HepG2 (cell line): Measurements from ENCODE around the gene BTK. TPM values are rescaled to one million over a fixed set of nuclear protein-coding genes. Genes with fewer than 3 reads are reported as not detected.

Experiments
- ATAC-seq: fragments of 200-7000 bp; cut with Tn5 transposase; 3 replicates; pipeline ENCODE4 v1.9.1; 2020; ENCODE audit warnings: mild to moderate bottlenecking, moderate library complexity
- BruUV-seq: library from RNA; stranded (reverse); fragments of 400-500 nt; replicated peaks from 2 replicates; lab custom pipeline; 2021; lab: Mats Ljungman, UMichigan
- CTCF ChIA-PET: fragments of 300-600 bp; formaldehyde crosslinking; extraction: SDS; loops from one replicate; lab custom pipeline; 2021; ENCODE audit warnings: low total read pairs, inconsistent platforms, low intra/inter-chr PET ratio; lab: Yijun Ruan, JAX
- POLR2A ChIA-PET: fragments of 350-600 bp; sonication (Branson Sonifier 250); formaldehyde crosslinking; loops from one replicate; lab custom pipeline; 2020; ENCODE audit warnings: antibody characterized with exemption, inconsistent platforms; lab: Yijun Ruan, JAX
- DNase-seq: peaks from one replicate; pipeline ENCODE4 v3.0.0-alpha.2; 2015; ENCODE audit warnings: low spot score
- FAIRE-seq: peaks from 3 replicates; lab custom pipeline; 2011; peaks lifted over from hg19 to GRCh38; lab: Jason Lieb, UNC
- H2AFZ ChIP-seq: one replicate; pipeline ENCODE4 v1.6.1; 2011; ENCODE audit warnings: low read length, inconsistent platforms
- H3K27ac ChIP-seq: fragments of 300-600 bp; 3 replicates; pipeline ENCODE4 v1.8.0; 2011; ENCODE audit warnings: mixed run types, mild to moderate bottlenecking, mixed read lengths, low read length, inconsistent platforms; ENCODE audit not compliant: insufficient read depth; ENCODE audit errors: extremely low read length
- H3K27me3 ChIP-seq, 2 experiments: fragments of 200-600 bp in 1 of 2; 2 replicates in 1 of 2; 3 replicates in 1 of 2; pipeline versions ENCODE4 v1.6.0 to v1.8.0; 2011; ENCODE audit warnings: low read length in 2 of 2, mild to moderate bottlenecking in 2 of 2, moderate library complexity in 2 of 2, inconsistent platforms in 1 of 2; ENCODE audit not compliant: insufficient read depth in 2 of 2, control insufficient read depth in 1 of 2
- H3K36me3 ChIP-seq, 2 experiments: fragments of 200-600 bp in 1 of 2; replicated peaks in 1 of 2; 2 replicates in 1 of 2; 3 replicates in 1 of 2; pipeline versions ENCODE4 v1.5.1 to v1.8.0; 2011; ENCODE audit warnings: low read length in 2 of 2, inconsistent platforms in 1 of 2; ENCODE audit not compliant: insufficient read depth in 2 of 2, control insufficient read depth in 1 of 2
- H3K4me1 ChIP-seq: 2 replicates; pipeline ENCODE4 v1.5.1; 2012; ENCODE audit warnings: low read length, inconsistent platforms; ENCODE audit not compliant: insufficient read depth
- H3K4me2 ChIP-seq: 2 replicates; pipeline ENCODE4 v1.6.0; 2011; ENCODE audit warnings: low read depth, low read length, inconsistent platforms
- H3K4me3 ChIP-seq, 3 experiments: fragments of 200-600 bp in 1 of 3; sonication (generic), shearing (Covaris generic) in 1 of 3; replicated peaks in 1 of 3; 2 replicates each; pipeline ENCODE4 v1.5.1; 2011 to 2016; ENCODE audit warnings: low read length in 3 of 3, inconsistent platforms in 2 of 3, low read depth in 2 of 3, mild to moderate bottlenecking in 2 of 3, control low read depth in 1 of 3, mixed read lengths in 1 of 3; ENCODE audit not compliant: insufficient read depth in 1 of 3
- H3K79me2 ChIP-seq: one replicate; pipeline ENCODE4 v1.6.1; 2011; ENCODE audit warnings: low read length, inconsistent platforms; ENCODE audit not compliant: insufficient read depth
- H3K9ac ChIP-seq: 2 replicates; pipeline ENCODE4 v1.6.0; 2011; ENCODE audit warnings: mild to moderate bottlenecking, low read depth, low read length, inconsistent platforms; ENCODE audit not compliant: insufficient read depth
- H3K9me3 ChIP-seq: 2 replicates; pipeline ENCODE4 v1.5.1; 2012; ENCODE audit warnings: mild to moderate bottlenecking, low read length
- H4K20me1 ChIP-seq: 2 replicates; pipeline ENCODE4 v1.6.0; 2011; ENCODE audit warnings: inconsistent platforms, mild to moderate bottlenecking, low read length, moderate library complexity; ENCODE audit not compliant: insufficient read depth
- E2F2 ChIP-seq: sonication (generic); formaldehyde crosslinking; IDR thresholded peaks from 2 replicates; pipeline ENCODE4 v1.4.0; 2020; ENCODE audit warnings: missing genetic modification reagents, borderline replicate concordance
- MAFF ChIP-seq: IDR thresholded peaks from 2 replicates; pipeline ENCODE4 v1.6.1; 2011; ENCODE audit warnings: low read depth, low read length, improper control_type of control experiment
- MEIS1 ChIP-seq: sonication (generic); formaldehyde crosslinking; IDR thresholded peaks from 2 replicates; pipeline ENCODE4 v1.9.0; 2021; ENCODE audit warnings: mild to moderate bottlenecking, missing genetic modification reagents, moderate library complexity, borderline replicate concordance
- SP1 ChIP-seq, 2 experiments: fragments of 450-650 bp in 1 of 2; sonication (generic) in 1 of 2; formaldehyde crosslinking in 1 of 2; IDR thresholded peaks; 2 replicates each; pipeline versions ENCODE4 v1.4.0 to v1.6.1; 2016 to 2020; ENCODE audit warnings: missing genetic modification reagents in 1 of 2
- TFDP2 ChIP-seq: sonication (generic); formaldehyde crosslinking; IDR thresholded peaks from 2 replicates; pipeline ENCODE4 v1.4.0; 2020; ENCODE audit warnings: missing genetic modification reagents
- ZBTB34 ChIP-seq: sonication (generic); formaldehyde crosslinking; IDR thresholded peaks from 2 replicates; pipeline ENCODE4 v1.8.0; 2022; ENCODE audit warnings: mild to moderate bottlenecking, missing genetic modification reagents
- ZNF274 ChIP-seq: sonication (generic); formaldehyde crosslinking; IDR thresholded peaks from 2 replicates; pipeline ENCODE4 v1.5.1; 2020; ENCODE audit warnings: mild to moderate bottlenecking, missing genetic modification reagents
- ZNF333 ChIP-seq: sonication (generic); formaldehyde crosslinking; IDR thresholded peaks from 2 replicates; pipeline ENCODE4 v1.4.0; 2020; ENCODE audit warnings: mild to moderate bottlenecking, missing genetic modification reagents, borderline replicate concordance
- ZNF597 ChIP-seq: sonication (generic); formaldehyde crosslinking; IDR thresholded peaks from 2 replicates; pipeline ENCODE4 v1.5.0; 2020; ENCODE audit warnings: missing genetic modification reagents
- ZNF605 ChIP-seq: sonication (generic); formaldehyde crosslinking; IDR thresholded peaks from 2 replicates; pipeline ENCODE4 v1.8.0; 2022; ENCODE audit warnings: mild to moderate bottlenecking, missing genetic modification reagents
- WGBS: methylation state at CpG from one replicate; pipeline ENCODE4 v1.1.6; 2017; ENCODE audit warnings: low lambda C conversion rate; 5-methylcytosine and 5-hydroxymethylcytosine counted together
- in situ Hi-C: cut with HindIII; loops from 2 replicates; pipeline ENCODE4 v1.10.0; 2017; ENCODE audit warnings: low pct_unique_long_range_greater_than_20kb; ENCODE audit not compliant: extremely low pct_ligation_motif_present
- intact Hi-C: fragments of 100-400 bp; cut with micrococcal nuclease; formaldehyde crosslinking; loops from one replicate; pipeline ENCODE4 v1.10.0; 2022; ENCODE audit not compliant: unreplicated experiment
- polyA plus RNA-seq, 8 experiments: library from polyadenylated mRNA; depleted of rRNA in 3 of 8; stranded (reverse) in 7 of 8; unstranded in 1 of 8; fragments of >200 nt; fragmentation: Illumina TruSeq in 4 of 8; extraction: Trizol in 4 of 8; gene quantifications; 2 replicates each; pipeline versions ENCODE4 v1.2.1 to v1.2.3, GENCODE V29; 2011 to 2016; ENCODE audit warnings: low read depth in 4 of 8, missing spikeins in 1 of 8, mixed read lengths in 1 of 8; ENCODE audit not compliant: insufficient read depth in 1 of 8
- total RNA-seq, 5 experiments: library from RNA; depleted of rRNA; stranded (reverse); fragments of >200 nt; fragmentation: Illumina TruSeq; extraction: Trizol; gene quantifications; 2 replicates each; pipeline ENCODE4 v1.2.3, GENCODE V29; 2016; ENCODE audit warnings: low read depth in 1 of 5

Gene BTK
- total and polyA plus RNA-seq, 2 of the 13 experiments (the other 11 are each of a cell fraction or from before 2014, with no cell fraction given), result not detected

- Histone ChIP-seq H3K27ac (no peak overlapping the region), H2AFZ (no peak overlapping the region), H3K36me3 (no peaks in the 10 kb centered on the region), H4K20me1 (no peaks in the 10 kb centered on the region), H3K27me3 (no peaks in the 10 kb centered on the region), H3K9me3 (no peaks in the 10 kb centered on the region), H3K79me2 (no peaks in the 10 kb centered on the region), H3K4me1 (no peaks in the 10 kb centered on the region), H3K4me2 (no peak overlapping the region), H3K4me3 (no peak overlapping the region), H3K9ac (no peak overlapping the region)
- POLR2A ChIA-PET, result no interaction called here
- FAIRE-seq (no peak), DNase-seq (no peak), ATAC-seq (no peak)
- intact Hi-C loops, result no loop called here
- WGBS, result no CpG with 5 or more reads among the region's 1 CpG
- in situ Hi-C loops, result no loop called here
- CTCF ChIA-PET, result no interaction called here
- TF ChIP-seq ZNF333 (CRISPR knock-in tag), result no peak
- TF ChIP-seq MAFF, result no peak
- no peak for TF ChIP-seq ZNF605 (CRISPR knock-in tag)
- TF ChIP-seq SP1 (IDR thresholded peaks at IDR 0.05), result no peak
- TF ChIP-seq SP1 (CRISPR knock-in tag; IDR thresholded peaks at IDR 0.05), result no peak
- no peak for TF ChIP-seq TFDP2 (CRISPR knock-in tag)
- BruUV-seq, result no TSS peak
Measured at GRCh38 chrX:101359966-101360365, 26.0 kb downstream of the BTK start.

GRCh38 chrX:101357166-101357795, 28.7 kb downstream of the BTK start:
- Histone ChIP-seq H3K27me3 (no peaks in the 10 kb centered on the region), H3K79me2 (no peaks in the 10 kb centered on the region), H3K4me1 (no peaks in the 10 kb centered on the region), H3K4me2 (no peak overlapping the region), H3K9ac (no peak overlapping the region), H3K27ac (no peak overlapping the region), H4K20me1 (no peaks in the 10 kb centered on the region), H2AFZ (no peak overlapping the region), H3K36me3 (no peaks in the 10 kb centered on the region), H3K9me3 (no peaks in the 10 kb centered on the region), H3K4me3 (no peak overlapping the region)
- intact Hi-C loops (no loop called here), in situ Hi-C loops (no loop called here)
- ChIA-PET POLR2A (no interaction called here), CTCF (no interaction called here)
- WGBS, result 22% methylated on average over 3 of the region's 5 CpGs
- FAIRE-seq (peak; percentile 85), ATAC-seq (peak; percentile 54), DNase-seq (no peak)
- no TSS peak for BruUV-seq
- TF ChIP-seq MEIS1 (CRISPR knock-in tag), result no peak
- no peak for TF ChIP-seq ZNF274
- no peak for TF ChIP-seq E2F2 (CRISPR knock-in tag)
- no peak for TF ChIP-seq ZNF597
- no peak for TF ChIP-seq ZBTB34 (CRISPR knock-in tag)
